Esophagus (tissue), 2 donors: ENCODE results near the gene KIF18B. TPM values are rescaled to one million over a fixed set of nuclear protein-coding genes. Genes with fewer than 3 reads are reported as not detected.

Experiments
- H3K27ac ChIP-seq, 2 donors: one replicate each; pipeline ENCODE4 v1.5.1; 2013; ENCODE audit warnings: low read depth in 2 of 2, mild to moderate bottlenecking in 2 of 2, inconsistent platforms in 1 of 2, low read length in 1 of 2, moderate library complexity in 1 of 2
- H3K27me3 ChIP-seq, 2 donors: one replicate each; pipeline ENCODE4 v1.6.1; 2013; ENCODE audit warnings: low read length in 2 of 2, control low read depth in 1 of 2, mild to moderate bottlenecking in 1 of 2; ENCODE audit not compliant: insufficient read depth in 2 of 2, control insufficient read depth in 1 of 2
- H3K36me3 ChIP-seq, 2 donors: one replicate each; pipeline ENCODE4 v1.6.1; 2013; ENCODE audit warnings: low read length in 1 of 2; ENCODE audit not compliant: control insufficient read depth in 2 of 2, insufficient read depth in 2 of 2
- H3K4me1 ChIP-seq, 2 donors: one replicate each; pipeline ENCODE4 v1.6.1; 2013; ENCODE audit warnings: low read length in 1 of 2; ENCODE audit not compliant: control insufficient read depth in 2 of 2, insufficient read depth in 2 of 2
- H3K4me3 ChIP-seq, 2 donors: one replicate each; pipeline ENCODE4 v1.5.1; 2013; ENCODE audit warnings: low read length in 2 of 2, mild to moderate bottlenecking in 2 of 2, low read depth in 1 of 2, moderate library complexity in 1 of 2
- H3K9me3 ChIP-seq, 2 donors: one replicate each; pipeline ENCODE4 v1.6.1; 2013; ENCODE audit warnings: mild to moderate bottlenecking in 2 of 2, low read depth in 1 of 2, low read length in 1 of 2, moderate library complexity in 1 of 2; ENCODE audit not compliant: control insufficient read depth in 2 of 2, insufficient read depth in 1 of 2
- WGBS, 2 donors: extraction: QIAGEN DNeasy Blood & Tissue Kit; methylation state at CpG; one replicate each; pipeline ENCODE4 v1.1.7; 2013; 5-methylcytosine and 5-hydroxymethylcytosine counted together
- polyA plus RNA-seq, 2 donors: library from polyadenylated mRNA; stranded (reverse); fragments of 200-250 nt; gene quantifications; one replicate each; pipeline ENCODE4 v1.2.3, GENCODE V29; 2013
- donor health status: healthy with polysubstance abuse.
- donor health status: Bipolar disorder and iron deficiency.

KIF18B gene
- polyA plus RNA-seq, 2 donors, result 4.3 to 7.3 TPM

DNA sequence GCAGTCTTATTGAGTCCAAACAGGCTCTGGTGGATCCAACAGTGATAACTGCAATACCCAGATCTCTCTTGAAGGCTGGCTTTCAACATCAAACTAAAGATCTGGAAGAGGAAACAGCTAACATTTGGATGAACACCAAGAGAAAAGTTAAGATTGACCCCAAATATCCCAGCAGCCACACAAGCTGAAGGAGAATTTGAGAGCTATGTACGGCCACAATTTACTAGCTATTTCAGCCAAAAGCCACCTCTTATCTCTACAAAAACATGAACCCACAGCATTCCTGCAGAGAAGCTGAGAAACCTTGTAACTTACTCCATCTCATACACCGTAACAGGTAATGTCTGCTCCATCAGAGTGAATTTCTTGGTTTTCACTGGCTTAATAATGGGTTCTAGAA is 62.6 kb downstream of the KIF18B start:
- H3K4me1 ChIP-seq, result no peaks in the 10 kb centered on the region
- no peak overlapping the region for H3K27ac ChIP-seq
- H3K27me3 ChIP-seq, result no peaks in the 10 kb centered on the region
- H3K36me3 ChIP-seq, result peaks cover 15 to 28% of the 10 kb centered on the region in 2 donors
- H3K4me3 ChIP-seq, result no peak overlapping the region
- no peaks in the 10 kb centered on the region for H3K9me3 ChIP-seq
- WGBS, 2 donors, result 97 to 98% methylated on average over 2 of the region's 2 CpGs

DNA sequence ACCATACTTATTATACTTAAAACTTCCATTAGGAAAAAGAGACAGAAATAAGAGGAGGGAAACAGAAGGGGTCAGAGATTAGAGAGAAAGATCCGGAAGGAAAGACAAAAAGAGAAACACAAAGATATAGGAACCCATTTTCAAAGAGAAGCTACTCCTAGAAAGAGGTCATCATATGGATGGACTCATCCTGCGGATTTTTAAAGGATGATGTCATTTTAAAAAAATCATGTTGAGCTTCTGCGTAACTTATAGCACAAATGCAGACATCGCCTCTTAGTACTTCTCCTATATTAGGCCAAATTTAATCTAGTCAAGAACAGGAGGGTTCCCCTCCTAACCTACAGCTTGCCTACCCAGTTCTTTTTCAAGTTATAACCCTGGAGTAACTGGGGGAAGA is 66.4 kb downstream of the KIF18B start:
- Histone ChIP-seq H3K9me3 (no peaks in the 10 kb centered on the region), H3K36me3 (peaks cover 14 to 30% of the 10 kb centered on the region in 2 donors), H3K4me3 (no peak overlapping the region)

DNA sequence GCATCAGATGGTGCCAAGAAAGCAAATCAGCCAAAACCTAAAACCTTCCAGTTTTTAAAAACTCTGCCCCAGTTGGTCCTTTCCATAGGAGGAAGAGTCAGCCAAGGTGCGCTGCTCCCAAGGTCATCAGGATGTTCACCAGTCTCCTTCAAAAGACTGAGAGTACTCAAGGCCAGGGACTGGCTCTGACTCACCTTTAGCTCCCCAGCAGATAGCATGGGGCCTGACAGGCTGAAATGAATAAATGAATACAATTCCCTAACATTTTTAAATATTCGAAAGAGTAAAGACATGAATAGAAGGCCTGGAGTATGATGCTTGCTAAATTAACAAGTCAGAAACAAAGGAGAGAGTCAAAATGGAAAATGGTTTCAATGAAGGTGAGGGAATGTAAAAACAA is 67.5 kb downstream of the KIF18B start:
- whole genome bisulfite sequencing, 2 donors, result 91 to 95% methylated on average over 2 of the region's 2 CpGs
- Histone ChIP-seq H3K36me3 (peaks cover 19 to 33% of the 10 kb centered on the region in 2 donors), H3K9me3 (no peaks in the 10 kb centered on the region), H3K4me3 (no peak overlapping the region), H3K4me1 (no peaks in the 10 kb centered on the region), H3K27ac (no peak overlapping the region), H3K27me3 (no peaks in the 10 kb centered on the region)

More for the DNA sequence above, 66.4 kb downstream of the KIF18B start:
- Histone ChIP-seq H3K27ac (no peak overlapping the region), H3K27me3 (no peaks in the 10 kb centered on the region), H3K4me1 (no peaks in the 10 kb centered on the region)
- WGBS, 2 donors, result 92 to 93% methylated on average over 4 of the region's 4 CpGs

DNA sequence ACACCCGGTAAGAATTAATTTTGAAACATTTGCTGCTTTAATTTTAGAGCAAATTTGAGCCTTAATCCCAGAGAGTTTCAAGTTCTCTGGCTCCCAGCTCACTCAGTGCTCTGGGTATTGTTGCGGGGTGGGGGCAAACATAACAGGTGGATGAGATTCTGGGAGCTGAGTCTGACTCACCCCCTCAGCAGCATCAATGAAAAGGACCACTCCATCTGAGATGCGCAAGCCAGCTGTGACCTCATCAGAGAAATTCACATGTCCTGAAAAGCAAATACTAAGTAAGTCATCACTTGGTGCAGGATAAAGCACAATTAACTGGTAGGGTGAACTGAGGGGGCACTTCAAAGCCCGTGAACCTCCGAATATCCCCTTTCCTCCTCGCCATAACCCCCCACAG is 68.2 kb downstream of the KIF18B start:
- Histone ChIP-seq H3K4me3 (no peak overlapping the region), H3K27ac (no peak overlapping the region), H3K27me3 (no peaks in the 10 kb centered on the region), H3K36me3 (peaks cover 20 to 31% of the 10 kb centered on the region in 2 donors), H3K4me1 (no peaks in the 10 kb centered on the region), H3K9me3 (no peaks in the 10 kb centered on the region)
- WGBS, 2 donors, result 90 to 99% methylated on average over 6 of the region's 6 CpGs

DNA sequence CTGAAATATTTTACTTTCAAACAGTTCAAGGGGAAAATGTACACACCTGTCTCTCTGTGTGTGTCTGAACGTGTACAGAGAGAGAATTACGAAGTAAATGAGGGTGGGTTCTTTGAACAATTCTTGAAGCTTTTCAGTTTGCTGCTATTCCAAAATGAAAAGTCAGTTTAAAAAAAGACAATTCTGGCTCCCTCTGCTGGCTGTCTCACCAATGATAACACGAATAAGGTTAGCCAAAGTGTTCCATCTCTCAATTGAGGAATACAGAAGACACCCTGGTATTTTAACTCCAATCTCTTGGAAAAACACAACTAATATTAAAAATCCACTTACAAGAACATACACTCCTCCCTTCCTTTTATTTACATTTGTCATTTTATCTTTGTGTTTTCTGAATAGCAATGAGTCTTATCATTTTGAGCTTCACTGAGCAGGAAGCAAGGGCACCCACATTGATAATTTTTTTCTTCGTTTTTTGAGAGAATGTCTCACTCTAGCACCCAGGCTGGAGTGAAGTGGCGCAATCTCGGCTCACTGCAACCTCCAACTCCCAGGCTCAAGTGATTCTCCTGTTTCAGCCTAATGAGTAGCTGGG is 68.8 kb downstream of the KIF18B start:
- Histone ChIP-seq H3K4me1 (no peaks in the 10 kb centered on the region), H3K9me3 (no peaks in the 10 kb centered on the region), H3K36me3 (peaks cover 24 to 30% of the 10 kb centered on the region in 2 donors), H3K4me3 (no peak overlapping the region), H3K27ac (no peak overlapping the region), H3K27me3 (no peaks in the 10 kb centered on the region)
- 51 to 55% methylated on average over 6 of the region's 6 CpGs for WGBS, 2 donors

DNA sequence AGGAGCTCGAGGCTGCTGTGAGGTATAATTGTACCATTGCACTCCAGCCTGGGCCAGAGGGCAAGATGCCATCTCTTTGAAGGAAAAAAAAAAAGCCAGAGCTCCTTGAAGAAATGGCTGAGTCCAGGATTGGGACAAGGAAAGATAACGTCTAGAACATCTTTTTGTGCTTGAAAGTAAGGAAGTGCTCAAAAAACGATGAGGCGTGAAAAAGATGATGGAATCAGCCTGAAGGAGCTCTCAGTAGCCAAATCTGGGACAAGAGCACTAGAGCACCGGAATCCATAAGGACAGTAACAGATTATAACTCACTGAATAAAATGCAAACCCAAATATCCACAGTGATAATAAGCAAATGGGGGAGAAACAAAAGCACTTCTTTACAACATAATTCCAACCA is 70.5 kb downstream of the KIF18B start:
- no peak overlapping the region for H3K4me3 ChIP-seq
- no peaks in the 10 kb centered on the region for H3K27me3 ChIP-seq
- H3K27ac ChIP-seq, result no peak overlapping the region
- peaks cover 21 to 27% of the 10 kb centered on the region in 2 donors for H3K36me3 ChIP-seq
- no peaks in the 10 kb centered on the region for H3K9me3 ChIP-seq
- no peaks in the 10 kb centered on the region for H3K4me1 ChIP-seq
- WGBS, 2 donors, result 83 to 91% methylated on average over 5 of the region's 5 CpGs

DNA sequence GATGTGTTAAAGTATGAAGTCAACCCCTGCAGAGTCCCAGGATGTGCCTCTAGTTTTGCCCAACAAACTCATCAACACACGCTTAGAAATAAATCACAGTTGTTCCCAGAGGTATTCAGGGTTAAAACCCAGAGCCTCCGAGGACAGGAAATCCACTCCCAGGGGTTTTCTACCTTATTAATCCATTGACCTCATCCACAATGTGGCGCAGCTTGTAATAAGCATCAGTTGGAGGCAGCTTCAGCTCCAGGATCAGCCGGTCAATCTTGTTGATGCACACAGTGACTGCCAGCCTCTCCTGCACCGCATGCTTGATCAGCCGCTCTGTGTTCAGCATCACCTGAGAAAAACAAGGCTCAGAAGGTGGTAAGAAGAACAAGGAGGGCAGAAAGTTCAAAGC is 71.8 kb downstream of the KIF18B start:
- peaks cover 23 to 28% of the 10 kb centered on the region in 2 donors for H3K36me3 ChIP-seq
- H3K27ac ChIP-seq, result no peak overlapping the region
- H3K9me3 ChIP-seq, result no peaks in the 10 kb centered on the region
- no peak overlapping the region for H3K4me3 ChIP-seq
- WGBS, 2 donors, result 94 to 96% methylated on average over 6 of the region's 6 CpGs
- H3K27me3 ChIP-seq, result no peaks in the 10 kb centered on the region
- H3K4me1 ChIP-seq, result no peaks in the 10 kb centered on the region

Other genes starting within 250 kb of the KIF18B start
- gene DBF4B, start 239.1 kb downstream of the KIF18B start, polyA plus RNA-seq, result 1 to 10 TPM; 2.1 to 4.5 TPM
- gene ADAM11, start 188.8 kb downstream of the KIF18B start, polyA plus RNA-seq, result under 1 TPM; 0.55 to 0.59 TPM
- 1 to 10 TPM in 1 of 2 donors, under 1 TPM in 1; 0.83 to 1.2 TPM for gene GJC1, start 117.5 kb downstream of the KIF18B start, polyA plus RNA-seq
- gene HIGD1B, start 99.9 kb downstream of the KIF18B start, polyA plus RNA-seq, result 1 to 10 TPM; 2.8 to 3.5 TPM
- gene EFTUD2, start 48.3 kb downstream of the KIF18B start, polyA plus RNA-seq, result 10 to 100 TPM; 15.8 to 38.4 TPM
- under 1 TPM in 1 of 2 donors, not detected in 1; 0.08 TPM for gene GFAP, start 32.3 kb downstream of the KIF18B start, polyA plus RNA-seq
- under 1 TPM; 0.57 to 0.79 TPM for gene C1QL1, start 20.5 kb upstream of the KIF18B start, polyA plus RNA-seq
- 10 to 100 TPM; 11.8 to 15.8 TPM for gene DCAKD, start 103.9 kb upstream of the KIF18B start, polyA plus RNA-seq
- 10 to 100 TPM; 30.1 to 32.9 TPM for gene NMT1, start 113.5 kb upstream of the KIF18B start, polyA plus RNA-seq
- gene PLCD3, start 184.7 kb upstream of the KIF18B start, polyA plus RNA-seq, result 10 to 100 TPM; 34.2 to 47.3 TPM
- gene ACBD4, start 187.9 kb upstream of the KIF18B start, polyA plus RNA-seq, result 1 to 10 TPM; 5.9 to 8.8 TPM
- gene HEXIM1, start 200.7 kb upstream of the KIF18B start, polyA plus RNA-seq, result 10 to 100 TPM; 20.4 to 24.2 TPM
- 1 to 10 TPM; 3.7 to 4.5 TPM for gene HEXIM2, start 214.1 kb upstream of the KIF18B start, polyA plus RNA-seq